Activated CD4-positive, alpha-beta T cell treated with anti-CD3 and anti-CD28 coated beads for 4 hours (primary cell): Measurements from ENCODE around the gene MXI1.
"Not testable (repeated sequence)": the region's sequence is repeated elsewhere in the genome, so short reads cannot be mapped to it uniquely, and the experiment has no call there.

ENCODE experiments used
- DNase-seq, 2 donors: peaks; one replicate each; pipeline ENCODE4 v3.0.0-alpha.2; 2020

MXI1 gene

GRCh38 chr10:110184398-110184797, 23.0 kb upstream of the MXI1 start:
- no peak for DNase-seq

DNA sequence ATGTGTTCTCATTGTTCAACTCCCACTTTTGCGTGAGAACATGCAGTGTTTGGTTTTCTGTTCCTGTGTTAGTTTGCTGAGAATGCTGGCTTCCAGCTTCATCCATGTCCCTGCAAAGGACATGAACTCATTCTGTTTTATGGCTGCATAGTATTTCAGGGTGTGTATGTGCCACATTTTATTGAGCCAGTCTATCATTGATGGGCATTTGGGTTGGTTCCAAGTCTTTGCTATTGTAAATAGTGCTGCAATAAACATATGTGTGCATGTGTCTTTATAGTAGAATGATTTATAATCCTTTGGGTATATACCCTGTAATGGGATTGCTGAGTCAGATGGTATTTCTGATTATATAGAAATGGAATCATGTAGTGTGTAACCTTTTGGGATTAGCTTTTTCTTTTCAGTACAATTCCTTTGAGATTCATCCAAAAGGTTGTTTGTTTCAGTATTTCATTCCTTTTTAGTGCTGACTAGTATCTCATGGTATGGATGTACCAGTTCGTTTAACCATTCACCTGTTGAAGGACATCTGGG, 21.7 kb upstream of the MXI1 start:
- DNase-seq: not testable (repeated sequence)

- DNase-seq: no peak
These were observed 17.2 kb upstream of the MXI1 start for GRCh38 chr10:110190170-110190569.

- DNase-seq: no peak
These were observed 14.9 kb upstream of the MXI1 start for GRCh38 chr10:110192552-110192951.

- DNase-seq: no peak
These were observed 6.9 kb upstream of the MXI1 start for GRCh38 chr10:110200503-110200902.

GRCh38 chr10:110201046-110201445, 6.4 kb upstream of the MXI1 start:
- not testable (repeated sequence) for DNase-seq

DNA sequence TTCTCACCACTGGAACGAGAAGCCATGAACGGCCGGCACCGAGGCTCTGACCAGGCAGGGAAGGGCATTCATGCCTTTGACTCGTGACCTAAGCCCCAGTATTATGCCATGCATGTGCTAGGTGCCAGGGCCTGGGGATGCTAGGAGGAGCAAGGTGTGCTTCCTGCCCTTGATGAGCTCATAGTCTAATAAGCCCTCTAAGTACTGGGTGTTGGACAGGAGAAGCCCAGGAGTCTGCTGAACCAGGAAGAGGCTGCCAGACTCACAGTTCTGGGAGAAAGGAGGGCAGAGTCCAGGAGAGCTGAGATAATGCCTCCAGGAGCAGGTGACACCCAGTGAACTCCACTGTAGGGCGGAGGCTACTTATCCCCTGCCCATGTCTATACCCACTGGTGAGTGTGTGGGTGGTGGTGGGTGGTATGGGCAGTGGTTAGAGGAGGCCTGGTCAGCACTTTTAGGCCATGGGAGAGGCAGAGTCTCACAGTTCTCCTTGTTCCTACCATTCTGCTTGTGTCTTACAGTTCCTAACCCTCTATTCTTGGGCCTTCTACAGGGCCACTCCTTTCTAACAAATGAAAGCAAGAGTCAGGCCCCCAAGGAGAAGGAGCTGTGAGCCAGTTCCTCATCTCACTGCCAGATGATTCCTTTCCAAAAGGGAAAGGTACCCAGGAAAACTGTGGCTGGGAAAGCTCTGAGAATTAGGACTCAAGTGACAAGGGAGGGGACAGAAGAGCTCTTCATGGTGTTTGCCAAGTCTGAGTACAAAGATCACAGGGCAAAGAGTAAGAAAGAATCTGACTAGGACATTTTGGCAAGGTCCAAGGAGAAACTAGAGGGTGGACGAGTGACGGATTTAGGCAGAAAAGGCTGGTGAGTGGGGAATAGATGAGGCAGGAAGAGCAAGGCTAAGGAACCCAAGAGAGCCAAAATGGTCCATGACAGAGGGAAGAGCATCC, 3.6 kb upstream of the MXI1 start:
- no peak for DNase-seq

DNA sequence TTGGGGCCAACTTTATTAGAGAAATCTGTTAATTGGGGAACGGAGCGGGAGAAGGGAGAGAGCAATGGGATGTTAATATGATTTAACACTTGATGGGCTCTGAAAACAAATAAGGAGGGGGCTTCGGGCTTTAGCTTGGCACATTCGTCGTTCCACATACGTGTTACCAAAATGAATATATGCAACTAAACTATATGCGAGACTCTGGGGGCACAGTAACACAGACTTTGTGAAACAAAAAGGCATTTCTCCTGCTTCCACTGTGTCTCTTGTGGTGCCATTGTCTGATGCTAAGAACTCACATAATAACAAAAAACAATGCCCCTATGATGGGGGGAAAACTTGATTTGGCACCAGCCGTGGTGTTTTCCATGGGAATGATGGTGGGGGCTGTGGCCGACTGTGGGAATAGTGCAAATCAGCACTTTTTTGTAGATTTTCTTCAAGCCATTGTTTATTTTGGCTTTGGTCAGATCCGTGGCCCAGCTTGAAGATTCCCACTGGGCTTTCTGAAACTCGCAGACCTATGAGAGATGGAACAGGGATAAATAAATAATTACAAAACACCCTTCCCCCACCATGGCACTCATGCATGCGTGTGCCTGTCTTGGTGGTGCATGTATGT, 2.2 kb upstream of the MXI1 start:
- DNase-seq: no peak

- peak; percentile 38 to 48 for DNase-seq
These were observed 604 bp downstream of the MXI1 start for GRCh38 chr10:110207805-110208613.

DNA sequence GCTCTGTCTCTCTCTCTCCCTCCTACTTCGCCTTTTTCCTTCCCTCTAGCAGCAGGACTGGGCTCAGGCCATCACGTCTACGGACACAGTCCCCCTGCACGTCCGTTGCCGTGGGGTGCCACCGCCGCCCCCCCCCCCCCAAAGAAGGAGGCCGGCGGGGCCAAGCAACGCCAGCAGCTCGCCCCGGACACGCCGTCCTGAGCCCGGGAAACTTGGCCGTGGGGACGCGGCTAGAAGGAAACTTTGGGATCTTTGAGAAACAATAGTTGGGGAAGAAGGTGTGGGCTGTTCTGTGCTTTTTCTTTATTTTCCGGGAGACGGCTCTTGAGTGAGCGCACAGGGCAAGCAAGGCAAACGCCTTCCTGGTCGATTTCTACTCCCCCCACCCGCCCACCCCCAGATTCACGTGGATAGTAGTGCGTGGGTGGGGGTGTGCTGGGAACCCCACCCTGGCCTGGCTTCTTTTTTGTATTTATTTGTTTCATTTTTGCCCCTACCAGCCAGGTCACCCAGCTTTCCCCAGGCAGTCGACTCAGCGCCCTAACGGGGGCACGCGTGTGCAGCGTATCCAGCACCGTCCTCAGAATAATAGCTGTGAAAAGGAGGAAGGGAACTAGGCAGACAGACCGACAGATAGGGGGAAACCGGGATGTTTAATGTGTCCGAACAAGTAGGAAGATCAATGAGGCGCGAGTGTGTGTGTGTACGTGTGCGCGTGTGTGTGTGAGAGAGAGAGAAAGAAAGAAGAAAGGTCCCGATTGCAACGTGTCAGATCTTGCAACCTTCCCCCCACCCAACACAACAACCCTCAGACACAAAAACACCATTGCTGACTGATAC, 1.4 kb downstream of the MXI1 start:
- DNase-seq: peak; percentile 23 to 27

- peak; percentile 66 for DNase-seq
These were observed 2.1 kb downstream of the MXI1 start for GRCh38 chr10:110209454-110209925.

DNA sequence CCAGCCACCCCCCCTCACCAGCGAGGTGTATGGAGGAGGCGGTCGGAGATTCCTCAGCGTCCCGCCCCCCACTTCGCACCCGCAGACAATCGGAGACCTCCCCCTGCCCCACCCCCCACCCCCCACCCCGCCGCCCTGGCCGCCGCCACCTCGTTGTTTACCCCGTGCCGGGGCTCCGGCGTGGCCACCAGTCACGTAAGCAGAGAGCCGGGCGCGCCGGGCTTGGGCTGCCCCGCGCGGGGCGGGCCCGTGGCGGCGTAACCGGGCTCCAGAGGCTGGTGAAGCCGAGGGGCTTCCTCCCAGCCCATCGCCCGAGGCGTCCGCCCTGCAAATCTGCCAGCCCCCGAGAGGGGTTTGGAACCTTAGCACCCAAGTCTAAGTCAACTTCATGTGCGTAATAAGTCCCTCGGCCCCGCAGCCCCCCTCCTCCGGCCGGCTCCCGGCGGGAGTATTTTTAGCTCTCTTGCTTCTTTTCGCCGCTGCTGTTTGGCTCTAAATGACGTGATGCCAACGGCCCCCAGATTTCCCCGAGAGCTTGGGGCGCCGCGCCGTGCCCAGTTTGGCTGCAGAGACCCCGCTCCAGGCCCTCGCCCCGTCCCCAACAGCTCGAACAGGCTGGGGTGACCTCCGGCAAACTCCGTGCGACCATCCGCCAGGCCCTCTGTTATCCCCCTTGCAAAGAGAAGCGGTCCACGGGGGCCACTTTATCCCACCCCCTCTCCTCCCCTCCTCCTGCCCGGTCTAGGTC, 2.7 kb downstream of the MXI1 start:
- DNase-seq: peak in 1 of 2 donors; percentile 62

- DNase-seq: peak; percentile 89 to 92
These were observed 3.5 kb downstream of the MXI1 start for GRCh38 chr10:110210674-110211464.

GRCh38 chr10:110211465-110211843, 4.0 kb downstream of the MXI1 start:
- DNase-seq: no peak

GRCh38 chr10:110212119-110213006, 5.0 kb downstream of the MXI1 start:
- peak; percentile 39 to 41 for DNase-seq

- DNase-seq: no peak
These were observed 7.0 kb downstream of the MXI1 start for GRCh38 chr10:110214371-110214826.

- no peak for DNase-seq
These were observed 8.1 kb downstream of the MXI1 start for GRCh38 chr10:110215286-110216170.

DNA sequence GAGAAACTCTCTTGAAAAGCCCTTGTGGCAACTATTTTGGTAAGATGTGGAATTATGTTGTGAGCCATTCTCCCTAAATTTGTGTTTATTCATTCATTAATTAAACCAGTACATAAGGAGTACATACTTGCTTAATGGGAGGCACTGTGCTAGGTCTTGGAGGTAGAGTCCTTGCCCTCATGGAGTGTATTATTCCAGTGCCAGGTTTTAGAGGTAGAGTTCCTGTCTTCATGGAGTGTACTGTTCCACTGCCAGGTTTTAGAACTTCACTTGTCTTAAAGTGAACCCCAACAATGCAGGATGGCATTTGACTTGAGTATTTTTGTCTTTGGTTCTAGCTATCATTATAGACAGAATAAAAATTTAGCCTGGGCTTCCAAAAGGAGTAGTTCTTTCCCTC, 8.8 kb downstream of the MXI1 start:
- DNase-seq: no peak
